Mesenchymal stem cell (in vitro differentiated cells and primary cell): ENCODE measurements around the gene BCAS4.

Experiments
- DNase-seq: peaks from one replicate; pipeline ENCODE4 v3.0.0-alpha.2; 2013
- H2AFZ ChIP-seq: one replicate; pipeline ENCODE4 v1.6.1; 2013; ENCODE audit warnings: low read depth, mild to moderate bottlenecking, control low read depth, inconsistent platforms, low read length, moderate library complexity
- H2AK5ac ChIP-seq: 2 replicates; pipeline ENCODE4 v1.6.1; 2013; ENCODE audit warnings: low read length, moderate library complexity, mild to moderate bottlenecking, inconsistent platforms; ENCODE audit not compliant: severe bottlenecking
- H2BK120ac ChIP-seq: one replicate; pipeline ENCODE4 v1.6.1; 2013; ENCODE audit warnings: low read depth, mild to moderate bottlenecking, inconsistent platforms, low read length, moderate library complexity
- H2BK12ac ChIP-seq, 2 experiments: one replicate each; pipeline ENCODE4 v1.6.1; 2013; ENCODE audit warnings: inconsistent platforms in 2 of 2, low read length in 2 of 2, mild to moderate bottlenecking in 2 of 2, moderate library complexity in 2 of 2, control low read depth in 1 of 2
- H2BK15ac ChIP-seq: one replicate; pipeline ENCODE4 v1.6.1; 2013; ENCODE audit warnings: mild to moderate bottlenecking, low read depth, inconsistent platforms; ENCODE audit not compliant: poor library complexity, severe bottlenecking
- H2BK5ac ChIP-seq: 2 replicates; pipeline ENCODE4 v1.6.1; 2013; ENCODE audit warnings: low read depth, mild to moderate bottlenecking, low read length, control low read depth, inconsistent platforms; ENCODE audit not compliant: poor library complexity, severe bottlenecking
- H3K14ac ChIP-seq, 2 experiments: one replicate each; pipeline ENCODE4 v1.6.1; 2013; ENCODE audit warnings: inconsistent platforms in 2 of 2, low read length in 2 of 2, control low read depth in 1 of 2, mild to moderate bottlenecking in 1 of 2, moderate library complexity in 1 of 2
- H3K18ac ChIP-seq, 2 experiments: one replicate each; pipeline ENCODE4 v1.6.1; 2013; ENCODE audit warnings: inconsistent platforms in 2 of 2, low read length in 2 of 2, control low read depth in 1 of 2, low read depth in 1 of 2, mild to moderate bottlenecking in 1 of 2
- H3K23ac ChIP-seq, 2 experiments: one replicate each; pipeline ENCODE4 v1.6.1; 2013; ENCODE audit warnings: inconsistent platforms in 2 of 2, low read length in 2 of 2, mild to moderate bottlenecking in 2 of 2, moderate library complexity in 2 of 2, control low read depth in 1 of 2
- H3K27ac ChIP-seq: 2 replicates; pipeline ENCODE4 v1.5.1; 2013; ENCODE audit warnings: mild to moderate bottlenecking, moderate library complexity, low read length, control low read depth, inconsistent platforms; ENCODE audit not compliant: poor library complexity, severe bottlenecking
- H3K27me3 ChIP-seq, 2 experiments: 2 replicates each; pipeline versions ENCODE4 v1.6.1 to v1.7.0; 2013; ENCODE audit warnings: low read length in 2 of 2, mild to moderate bottlenecking in 2 of 2, moderate library complexity in 2 of 2, control low read depth in 1 of 2, inconsistent platforms in 1 of 2; ENCODE audit not compliant: control insufficient read depth in 1 of 2, insufficient read depth in 1 of 2
- H3K36me3 ChIP-seq, 2 experiments: 2 replicates each; pipeline versions ENCODE4 v1.6.1 to v1.7.0; 2013; ENCODE audit warnings: low read length in 2 of 2, control low read depth in 1 of 2, inconsistent platforms in 1 of 2, low read depth in 1 of 2, mild to moderate bottlenecking in 1 of 2; ENCODE audit not compliant: insufficient read depth in 2 of 2, control insufficient read depth in 1 of 2
- H3K4ac ChIP-seq, 2 experiments: one replicate each; pipeline ENCODE4 v1.6.1; 2013; ENCODE audit warnings: inconsistent platforms in 2 of 2, low read length in 2 of 2, mild to moderate bottlenecking in 2 of 2, moderate library complexity in 2 of 2, control low read depth in 1 of 2, low read depth in 1 of 2
- H3K4me1 ChIP-seq: 2 replicates; pipeline ENCODE4 v1.6.1; 2013; ENCODE audit warnings: low read depth, low read length, control low read depth; ENCODE audit not compliant: control insufficient read depth, insufficient read depth
- H3K4me2 ChIP-seq: 2 replicates; pipeline ENCODE4 v1.6.1; 2013; ENCODE audit warnings: low read length, mild to moderate bottlenecking, inconsistent platforms; ENCODE audit not compliant: poor library complexity, severe bottlenecking
- H3K4me3 ChIP-seq, 2 experiments: 2 replicates each; pipeline versions ENCODE4 v1.5.1 to v1.7.0; 2013; ENCODE audit warnings: low read length in 2 of 2, mild to moderate bottlenecking in 2 of 2, control low read depth in 1 of 2, low read depth in 1 of 2; ENCODE audit not compliant: insufficient read depth in 1 of 2
- H3K79me1 ChIP-seq: replicated peaks from 2 replicates; pipeline ENCODE4 v1.6.1; 2013; ENCODE audit warnings: mild to moderate bottlenecking, control low read depth, low read length, inconsistent platforms; ENCODE audit not compliant: poor library complexity, severe bottlenecking
- H3K9ac ChIP-seq: 2 replicates; pipeline ENCODE4 v1.7.0; 2013; ENCODE audit warnings: mild to moderate bottlenecking, low read length, moderate library complexity
- H3K9me3 ChIP-seq: 2 replicates; pipeline ENCODE4 v1.7.0; 2013; ENCODE audit warnings: mild to moderate bottlenecking, low read length; ENCODE audit not compliant: control insufficient read depth
- H4K8ac ChIP-seq: one replicate; pipeline ENCODE4 v1.6.1; 2013; ENCODE audit warnings: inconsistent platforms, mild to moderate bottlenecking, low read length, moderate library complexity
- H4K91ac ChIP-seq: one replicate; pipeline ENCODE4 v1.6.1; 2013; ENCODE audit warnings: mild to moderate bottlenecking, low read length, inconsistent platforms
- WGBS: methylation state at CpG from one replicate; pipeline ENCODE4 v1.1.7; 2013; ENCODE audit warnings: mixed read lengths; 5-methylcytosine and 5-hydroxymethylcytosine counted together

BCAS4 gene

DNA sequence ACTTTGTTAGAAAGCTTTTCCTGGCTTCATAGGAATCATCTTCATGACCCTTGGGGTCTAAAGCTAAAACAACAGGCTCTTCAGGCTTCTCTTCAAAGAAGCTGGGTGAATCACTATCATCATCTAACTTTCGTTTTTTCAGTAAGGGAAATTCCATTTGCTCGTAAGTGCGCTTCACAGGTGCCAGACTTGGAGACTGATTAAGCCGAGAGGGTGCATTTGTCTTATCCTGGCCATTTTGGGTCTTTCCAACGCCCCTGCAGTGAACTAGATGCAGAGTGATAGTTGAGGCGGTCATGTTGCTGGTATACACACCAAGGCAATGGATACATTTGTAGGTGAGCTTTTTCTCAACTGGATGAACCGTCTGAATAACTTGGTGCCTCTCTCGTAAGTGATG is 97.5 kb downstream of the BCAS4 start:
- no peak overlapping the region for H4K91ac ChIP-seq
- no peak overlapping the region for H4K8ac ChIP-seq
- H3K4me1 ChIP-seq, result peaks cover 5% of the 10 kb centered on the region

DNA sequence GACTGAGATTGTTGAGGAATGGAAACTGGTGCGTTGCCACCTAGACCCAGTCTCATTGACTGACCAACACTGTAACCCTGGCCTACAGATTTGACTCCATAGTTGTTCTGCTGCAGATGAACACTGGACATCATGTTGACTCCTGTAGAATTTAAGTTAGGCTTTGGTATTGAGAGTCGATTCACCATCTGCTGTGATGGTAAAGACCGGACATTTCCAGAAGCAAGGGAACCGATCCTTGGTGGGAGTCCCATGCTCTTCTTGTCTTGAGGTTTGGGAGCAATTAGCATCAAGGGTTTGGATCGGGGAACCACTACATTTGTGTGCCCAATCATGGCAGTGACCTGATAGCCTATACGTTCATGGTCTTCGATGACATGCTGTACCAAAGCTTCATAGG is 98.8 kb downstream of the BCAS4 start:
- no peaks in the 10 kb centered on the region for H3K27me3 ChIP-seq
- no peak overlapping the region for H4K91ac ChIP-seq
- H3K9ac ChIP-seq, result no peak overlapping the region
- peaks cover 5% of the 10 kb centered on the region for H3K4me1 ChIP-seq
- H2BK12ac ChIP-seq, result no peak overlapping the region
- H2BK15ac ChIP-seq, result no peak overlapping the region
- H3K18ac ChIP-seq, result no peak overlapping the region
- WGBS, result 99% methylated on average over 7 of the region's 7 CpGs
- H3K27ac ChIP-seq, result no peak overlapping the region
- no peak overlapping the region for H3K4me3 ChIP-seq
- no peak overlapping the region for H4K8ac ChIP-seq
- no peak overlapping the region for H2AK5ac ChIP-seq
- no peak overlapping the region for H3K4ac ChIP-seq
- H3K14ac ChIP-seq, result no peak overlapping the region
- H3K23ac ChIP-seq, result no peak overlapping the region
- no peak overlapping the region for H2AFZ ChIP-seq
- peaks cover 35% of the 10 kb centered on the region for H3K79me1 ChIP-seq
- H2BK120ac ChIP-seq, result no peak overlapping the region
- H3K4me2 ChIP-seq, result no peak overlapping the region
- DNase-seq, result no peak
- no peaks in the 10 kb centered on the region for H3K9me3 ChIP-seq
- H3K36me3 ChIP-seq, result peaks cover 44 to 85% of the 10 kb centered on the region in 2 experiments
- no peak overlapping the region for H2BK5ac ChIP-seq

More for the DNA sequence above, 97.5 kb downstream of the BCAS4 start:
- H2BK5ac ChIP-seq, result no peak overlapping the region
- H2AFZ ChIP-seq, result no peak overlapping the region
- H3K79me1 ChIP-seq, result peaks cover 28% of the 10 kb centered on the region
- H2AK5ac ChIP-seq, result no peak overlapping the region
- no peak overlapping the region for H3K14ac ChIP-seq
- H3K4ac ChIP-seq, result no peak overlapping the region
- no peak overlapping the region for H3K9ac ChIP-seq
- H3K36me3 ChIP-seq, result peaks cover 36 to 83% of the 10 kb centered on the region in 2 experiments
- no peak overlapping the region for H2BK120ac ChIP-seq
- no peak for DNase-seq
- H3K4me3 ChIP-seq, result no peak overlapping the region
- 91% methylated on average over 8 of the region's 8 CpGs for WGBS
- no peak overlapping the region for H3K27ac ChIP-seq
- H2BK12ac ChIP-seq, result no peak overlapping the region
- H3K18ac ChIP-seq, result no peak overlapping the region
- H3K9me3 ChIP-seq, result no peaks in the 10 kb centered on the region
- no peak overlapping the region for H3K4me2 ChIP-seq
- no peaks in the 10 kb centered on the region for H3K27me3 ChIP-seq
- H3K23ac ChIP-seq, result no peak overlapping the region
- no peak overlapping the region for H2BK15ac ChIP-seq

DNA sequence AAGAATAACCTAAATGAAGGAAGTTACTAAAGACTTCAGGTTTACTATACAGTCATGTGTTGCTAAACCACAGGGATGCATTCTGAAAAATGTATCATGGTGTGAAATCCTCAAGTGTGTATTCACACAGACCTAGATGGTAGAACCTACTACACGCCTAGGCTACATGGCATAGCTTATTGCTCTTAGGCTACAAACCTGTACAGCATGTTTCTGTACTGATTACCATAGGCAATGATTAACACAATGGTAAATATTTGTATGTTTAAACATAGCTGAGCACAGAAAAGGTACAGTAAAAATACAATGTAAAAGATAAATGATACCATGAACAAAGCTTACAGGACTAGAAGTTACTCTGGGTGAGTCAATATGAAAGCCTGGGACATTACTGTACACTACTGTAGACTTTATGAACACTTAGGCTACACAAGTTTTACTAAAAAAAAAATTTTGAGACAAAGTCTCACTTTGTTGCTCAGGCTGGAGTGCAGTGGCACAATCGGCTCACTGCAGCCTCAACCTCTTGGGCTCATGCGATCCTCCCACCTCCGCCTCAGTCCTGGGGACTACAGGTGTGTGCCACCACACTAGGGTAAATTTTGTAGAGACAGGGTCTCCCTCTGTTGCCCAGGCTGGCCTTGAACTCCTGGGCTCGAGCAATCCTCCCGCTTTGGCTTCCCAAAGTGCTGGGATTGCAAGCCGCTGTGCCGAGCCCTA is 100.4 kb downstream of the BCAS4 start:
- no peak overlapping the region for H4K91ac ChIP-seq
- no peaks in the 10 kb centered on the region for H3K9me3 ChIP-seq
- H3K9ac ChIP-seq, result no peak overlapping the region
- H2BK15ac ChIP-seq, result no peak overlapping the region
- no peak overlapping the region for H3K4me2 ChIP-seq
- H3K79me1 ChIP-seq, result peaks cover 34% of the 10 kb centered on the region
- DNase-seq, result peak; percentile 26
- no peak overlapping the region for H3K18ac ChIP-seq
- no peak overlapping the region for H3K27ac ChIP-seq
- H2BK5ac ChIP-seq, result no peak overlapping the region
- no peak overlapping the region for H2AK5ac ChIP-seq
- 91% methylated on average over 5 of the region's 8 CpGs for WGBS
- peaks cover 48 to 86% of the 10 kb centered on the region in 2 experiments for H3K36me3 ChIP-seq
- peak overlapping the region in 1 of 2 experiments; percentile 45 for H3K14ac ChIP-seq
- H3K4me1 ChIP-seq, result peaks cover 5% of the 10 kb centered on the region
- no peak overlapping the region for H2AFZ ChIP-seq
- H3K4me3 ChIP-seq, result no peak overlapping the region
- no peak overlapping the region for H3K4ac ChIP-seq
- H3K27me3 ChIP-seq, result no peaks in the 10 kb centered on the region
- H4K8ac ChIP-seq, result no peak overlapping the region
- no peak overlapping the region for H2BK120ac ChIP-seq
- no peak overlapping the region for H2BK12ac ChIP-seq
- H3K23ac ChIP-seq, result no peak overlapping the region

- H2BK12ac ChIP-seq, result no peak overlapping the region
- peaks cover 2% of the 10 kb centered on the region for H3K4me1 ChIP-seq
- WGBS, result 100% methylated on average over 1 of the region's 1 CpG
- no peak overlapping the region for H4K91ac ChIP-seq
- no peak overlapping the region for H2BK5ac ChIP-seq
- H2BK15ac ChIP-seq, result no peak overlapping the region
- H3K27me3 ChIP-seq, result no peaks in the 10 kb centered on the region
- H2AK5ac ChIP-seq, result no peak overlapping the region
- peaks cover 19% of the 10 kb centered on the region for H3K79me1 ChIP-seq
- no peaks in the 10 kb centered on the region for H3K9me3 ChIP-seq
- no peak for DNase-seq
- H3K36me3 ChIP-seq, result peaks cover 34 to 86% of the 10 kb centered on the region in 2 experiments
- H3K4ac ChIP-seq, result no peak overlapping the region
- H3K27ac ChIP-seq, result no peak overlapping the region
- no peak overlapping the region for H3K23ac ChIP-seq
- no peak overlapping the region for H3K18ac ChIP-seq
- H3K4me2 ChIP-seq, result no peak overlapping the region
- H2AFZ ChIP-seq, result no peak overlapping the region
- H3K4me3 ChIP-seq, result no peak overlapping the region
- H2BK120ac ChIP-seq, result no peak overlapping the region
- H4K8ac ChIP-seq, result no peak overlapping the region
- H3K14ac ChIP-seq, result no peak overlapping the region
- no peak overlapping the region for H3K9ac ChIP-seq
These were observed 103.6 kb downstream of the BCAS4 start for GRCh38 chr20:50898475-50898874.
